Gastrocnemius medialis (tissue), 4 donors: ENCODE data around the gene BST2.

Experiments used
- CTCF ChIP-seq, 5 experiments: fragments of 450-650 bp in 3 of 5; fragments of 200-600 bp in 2 of 5; sonication (generic) in 2 of 5; IDR thresholded peaks in 4 of 5; conservative IDR thresholded peaks in 1 of 5; 1 replicate in 4 of 5; 2 replicates in 1 of 5; pipeline ENCODE4 v1.5.1; 2016 to 2019; ENCODE audit warnings: antibody characterized with exemption in 5 of 5, mild to moderate bottlenecking in 3 of 5, moderate library complexity in 3 of 5
- POLR2A ChIP-seq, 2 donors: fragments of 450-650 bp; IDR thresholded peaks; one replicate each; pipeline ENCODE4 v1.6.1; 2017; ENCODE audit warnings: antibody characterized with exemption in 2 of 2, mild to moderate bottlenecking in 2 of 2, moderate library complexity in 2 of 2

GRCh38 chr19:17359905-17360800 is 45.3 kb downstream of the BST2 start:
- TF ChIP-seq POLR2A (IDR thresholded peaks at IDR 0.05) (no peak), CTCF (IDR thresholded peaks at IDR 0.05 in 4 of 5, conservative IDR thresholded peaks at IDR 0.05 in 1 of 5) (no peak)
